Activated CD8-positive, alpha-beta memory T cell treated with anti-CD3 and anti-CD28 coated beads, Interleukin-2, amount 50 U/mL, for 4 hours (primary cell): ENCODE measurements around the gene COL18A1.
"Not testable (repeated sequence)": the region's sequence is repeated elsewhere in the genome, so short reads cannot be mapped to it uniquely, and the experiment has no call there.

ENCODE experiments used
- DNase-seq: peaks from one replicate; pipeline ENCODE4 v3.0.0-alpha.2; 2020

The COL18A1 gene

DNA sequence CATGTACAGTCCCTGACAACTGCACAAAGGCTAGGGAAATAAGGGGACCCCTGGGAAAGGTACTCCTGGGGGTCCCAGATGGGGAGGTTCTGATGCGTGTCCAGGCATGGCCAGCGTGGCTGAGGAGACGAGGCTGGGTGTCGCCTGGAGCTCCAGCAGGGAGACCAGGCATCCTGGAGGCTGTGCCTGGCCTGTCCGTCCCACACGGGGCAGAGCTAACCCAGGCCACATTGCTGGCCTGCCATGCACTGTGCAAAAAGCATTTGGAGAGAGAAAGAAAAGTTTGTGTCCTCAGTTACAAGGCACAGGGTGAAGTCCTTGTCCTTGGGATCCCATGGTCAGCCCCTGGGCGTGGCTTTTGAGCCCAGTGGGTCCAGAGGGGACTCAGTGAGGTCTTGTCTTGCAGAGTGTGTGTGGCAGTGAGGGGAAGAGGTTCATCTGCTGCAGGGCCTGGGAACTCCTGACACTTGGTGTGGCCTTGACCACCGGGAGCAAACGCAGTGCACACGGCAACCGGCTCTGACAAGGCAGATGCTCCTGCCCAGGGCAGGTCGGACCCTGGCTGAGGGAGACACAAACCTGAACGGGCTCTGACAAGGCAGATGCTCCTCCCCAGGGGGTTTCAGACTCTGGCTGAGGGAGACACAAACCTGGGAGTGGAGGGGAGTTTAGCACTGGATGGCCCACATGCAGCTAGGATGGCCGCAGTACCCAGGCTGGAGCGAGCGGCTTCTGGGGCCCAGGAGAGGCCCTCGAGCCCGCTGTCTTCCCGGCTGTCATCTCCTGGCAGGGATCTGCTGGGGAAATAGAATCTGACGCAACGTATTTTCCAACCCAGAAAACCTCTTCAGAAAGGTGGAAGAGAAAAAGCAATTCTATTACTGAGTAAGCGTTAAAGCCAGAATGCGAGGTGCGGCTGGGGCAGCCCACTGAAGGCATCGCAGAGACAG, 37.3 kb upstream of the COL18A1 start:
- no peak for DNase-seq

DNA sequence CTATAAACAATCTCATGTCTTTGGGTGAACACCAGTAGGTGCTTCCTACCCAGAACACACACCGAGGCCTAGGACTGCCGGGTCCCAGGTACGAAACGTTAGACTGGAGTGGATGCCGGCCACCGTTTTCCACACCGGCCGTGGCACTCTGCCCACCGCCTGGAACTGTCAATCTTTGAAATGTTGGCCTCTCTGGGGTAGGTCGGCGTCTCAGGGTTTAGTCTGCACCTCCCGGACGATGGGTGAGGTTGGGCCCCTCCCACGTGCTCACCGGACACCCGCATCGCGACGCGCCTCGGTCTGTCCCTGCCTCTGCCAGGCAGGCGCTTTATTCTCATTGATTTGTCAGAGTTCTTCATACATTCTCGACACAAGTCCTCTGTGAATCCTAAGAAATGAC, 35.9 kb upstream of the COL18A1 start:
- not testable (repeated sequence) for DNase-seq

DNA sequence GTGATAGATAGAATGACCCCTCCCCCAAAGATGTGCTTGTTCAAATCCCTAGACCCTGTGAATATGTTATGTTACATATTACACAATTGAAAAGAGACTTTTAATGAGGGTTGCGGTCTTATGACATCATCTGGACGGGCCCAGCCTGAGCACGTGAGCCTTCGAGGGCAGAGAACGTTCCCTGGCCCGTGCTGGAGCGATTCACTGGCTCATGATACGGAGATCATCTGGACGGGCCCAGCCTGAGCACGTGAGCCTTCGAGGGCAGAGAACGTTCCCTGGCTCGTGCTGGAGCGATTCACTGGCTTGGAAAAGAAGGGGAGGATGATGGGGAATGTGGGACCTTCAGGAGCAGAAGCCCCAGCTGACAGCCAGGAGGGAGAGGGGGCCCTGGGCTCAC, 34.4 kb upstream of the COL18A1 start:
- no peak for DNase-seq

DNA sequence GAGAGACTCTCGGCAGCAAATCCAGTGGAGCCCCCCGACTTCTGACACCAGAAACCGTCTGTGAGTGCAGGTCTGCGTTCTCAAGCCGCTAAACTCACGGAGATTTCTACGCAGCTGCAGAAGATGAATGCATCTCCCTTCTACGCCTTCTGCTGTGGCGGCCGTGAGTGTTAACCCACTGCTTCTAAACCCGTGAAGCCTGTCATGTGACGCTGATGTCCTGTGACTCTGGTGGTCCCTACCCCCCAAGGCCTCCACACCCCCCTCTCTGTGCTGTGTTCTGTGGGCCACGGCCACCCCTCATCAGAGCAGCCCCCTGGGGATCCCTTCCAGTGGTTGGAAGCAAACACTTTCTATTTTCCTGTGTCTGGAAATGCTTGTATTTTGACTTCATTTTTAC, 33.9 kb upstream of the COL18A1 start:
- no peak for DNase-seq

DNA sequence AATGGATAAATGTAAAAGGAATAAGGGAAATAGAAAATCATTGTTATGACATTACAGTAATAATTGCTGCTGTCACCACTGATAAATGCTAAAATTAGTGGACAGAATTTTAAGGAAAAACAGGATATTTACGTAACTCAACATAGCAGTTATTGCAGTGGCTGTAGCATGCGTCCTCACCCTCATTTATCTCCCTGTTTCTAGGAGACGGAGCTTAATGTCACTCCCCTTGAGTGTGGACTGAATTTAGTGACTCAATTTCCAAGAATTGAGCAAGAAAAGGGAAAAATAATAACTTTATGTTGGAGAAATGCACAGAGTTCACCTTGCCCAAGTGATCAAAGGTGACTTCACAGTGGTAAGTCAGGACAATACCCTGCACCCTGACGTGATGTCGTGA, 33.3 kb upstream of the COL18A1 start:
- DNase-seq, result no peak

GRCh38 chr21:45372732-45373355, 32.1 kb upstream of the COL18A1 start:
- DNase-seq, result no peak

DNA sequence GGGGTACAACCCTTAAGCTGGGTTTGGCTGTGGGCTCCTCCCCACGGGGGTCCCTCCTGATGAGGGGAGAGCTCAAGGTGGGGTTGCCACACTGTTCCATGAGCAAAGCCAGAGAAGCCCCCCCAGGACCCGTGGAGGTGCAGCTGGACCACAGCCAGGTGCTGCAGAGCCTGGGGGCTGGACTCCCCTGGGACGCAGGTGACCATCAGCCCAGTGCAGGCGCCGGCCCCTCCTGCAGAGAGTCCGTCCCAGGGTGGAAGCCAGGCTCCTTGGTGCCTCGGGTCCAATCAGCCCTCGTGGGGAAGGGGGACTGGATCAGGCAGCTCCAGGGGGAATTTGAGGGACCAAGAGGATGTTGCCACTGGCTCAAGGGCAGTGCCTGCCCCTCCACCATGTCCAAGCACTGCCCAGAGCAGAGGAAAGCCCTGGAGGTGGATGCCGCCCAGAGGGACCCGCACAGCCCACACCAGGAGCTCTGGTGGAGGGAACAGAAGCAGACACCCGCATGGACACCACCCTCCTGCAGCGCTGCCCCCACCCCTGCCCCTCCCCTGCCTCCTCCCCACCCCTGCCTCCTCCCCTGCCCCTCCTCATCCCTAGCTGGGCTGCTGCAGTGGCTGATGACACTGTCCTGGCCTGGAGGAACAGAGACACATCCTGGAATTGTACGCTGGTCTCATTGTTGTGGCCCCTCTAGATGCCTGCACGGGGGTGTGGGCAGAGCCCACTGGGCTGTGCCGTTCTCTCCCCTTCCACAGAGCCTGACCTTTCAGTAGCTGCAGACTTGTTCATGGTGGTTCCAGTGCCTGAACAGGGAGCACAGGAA, 30.8 kb upstream of the COL18A1 start:
- DNase-seq, result no peak

- DNase-seq, result no peak
Observed at GRCh38 chr21:45374826-45375455, 30.0 kb upstream of the COL18A1 start.

- no peak for DNase-seq
Observed at GRCh38 chr21:45376459-45377324, 28.3 kb upstream of the COL18A1 start.

GRCh38 chr21:45377325-45377709, 27.6 kb upstream of the COL18A1 start:
- DNase-seq, result no peak

GRCh38 chr21:45377866-45378257, 27.1 kb upstream of the COL18A1 start:
- DNase-seq, result no peak

GRCh38 chr21:45378258-45378966, 26.6 kb upstream of the COL18A1 start:
- no peak for DNase-seq

- no peak for DNase-seq
Observed at GRCh38 chr21:45379171-45379900, 25.6 kb upstream of the COL18A1 start.

DNA sequence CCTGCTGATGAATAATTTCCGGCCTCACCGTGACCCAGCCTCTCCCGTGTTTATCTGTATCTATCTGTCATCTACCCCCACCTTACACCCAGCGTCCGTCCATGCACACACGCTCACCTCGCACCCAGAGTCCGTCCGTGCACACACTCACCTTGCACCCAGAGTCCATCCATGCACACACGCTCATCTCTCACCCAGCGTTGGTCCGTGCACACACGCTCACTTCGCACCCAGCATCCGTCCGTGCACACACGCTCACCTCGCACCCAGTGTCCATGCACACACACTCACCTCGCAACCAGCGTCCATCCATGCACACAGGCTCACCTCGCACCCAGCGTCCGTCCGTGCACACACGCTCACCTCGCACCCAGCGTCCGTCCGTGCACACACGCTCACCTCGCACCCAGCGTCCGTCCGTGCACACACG, 25.0 kb upstream of the COL18A1 start:
- DNase-seq, result no peak

DNA sequence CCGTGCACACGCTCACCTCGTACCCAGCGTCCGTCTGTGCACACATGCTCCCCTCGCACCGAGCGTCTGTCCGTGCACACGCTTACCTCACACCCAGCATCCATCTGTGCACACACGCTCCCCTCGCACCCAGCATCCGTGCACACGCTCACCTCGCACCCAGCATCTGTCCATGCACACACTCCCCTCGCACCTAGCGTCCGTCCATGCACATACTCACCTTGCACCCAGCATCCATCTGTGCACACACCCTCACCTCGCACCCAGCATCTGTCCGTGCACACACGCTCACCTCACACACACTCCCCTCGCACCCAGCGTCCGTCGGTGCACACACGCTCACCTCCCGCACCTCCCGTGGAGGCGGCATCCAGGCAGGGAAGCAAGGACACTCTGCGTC, 24.4 kb upstream of the COL18A1 start:
- no peak for DNase-seq

- DNase-seq, result no peak
Observed at GRCh38 chr21:45381036-45381787, 23.8 kb upstream of the COL18A1 start.

GRCh38 chr21:45381865-45382696, 22.9 kb upstream of the COL18A1 start:
- no peak for DNase-seq

GRCh38 chr21:45382697-45382997, 22.3 kb upstream of the COL18A1 start:
- DNase-seq, result no peak

DNA sequence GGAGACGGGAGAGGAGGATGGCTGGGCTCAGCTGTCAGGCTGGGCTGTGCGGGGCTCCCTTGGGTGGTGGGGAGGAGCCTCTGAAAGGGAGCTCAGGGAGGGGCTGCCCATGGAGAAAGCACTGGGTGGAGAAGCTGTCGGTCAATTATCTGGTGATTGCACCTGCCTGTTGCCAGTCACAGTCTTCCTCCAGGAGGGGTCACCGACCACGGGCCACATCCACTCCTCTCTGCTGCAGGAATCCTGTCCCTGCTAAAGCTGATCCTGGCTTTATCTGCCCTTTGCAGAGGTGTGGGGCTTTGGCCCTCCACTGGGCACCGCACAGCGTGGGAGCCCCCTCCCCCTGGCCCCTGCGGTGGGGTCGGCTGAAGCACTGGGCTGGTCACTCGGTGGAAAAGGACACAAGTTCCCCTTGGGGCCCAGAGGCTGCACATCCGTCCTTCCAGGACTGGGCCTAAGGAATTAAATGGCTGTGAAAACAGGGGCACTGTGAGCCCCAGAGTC, 21.8 kb upstream of the COL18A1 start:
- no peak for DNase-seq
